ENCODE results near the gene DNAAF1. TPM values are rescaled to one million over a fixed set of nuclear protein-coding genes. Genes with fewer than 3 reads are reported as not detected.

DNAAF1 gene
- total and polyA plus RNA-seq, 2 of the 8 experiments (the other 6 are each of a cell fraction or from before 2014, with no cell fraction given), result 0.09 to 0.15 TPM

GRCh38 chr16:84110527-84110926, 34.6 kb upstream of the DNAAF1 start (continued):
- TF ChIP-seq EZH2 (IDR thresholded peaks at IDR 0.05; ENCODE audit: low read depth, low read length, severe bottlenecking), result no peak
- TF ChIP-seq CBX8 (IDR thresholded peaks at IDR 0.05; ENCODE audit: borderline replicate concordance, low read depth, low read length), result no peak
- TF ChIP-seq KDM4A (IDR thresholded peaks at IDR 0.05; ENCODE audit: low read depth, low read length, severe bottlenecking), result no peak

All from H1 (cell line).